ENCODE results near the gene ROPN1.
"Not testable (repeated sequence)": the region's sequence is repeated elsewhere in the genome, so short reads cannot be mapped to it uniquely, and the experiment has no call there.

Gene ROPN1

GRCh38 chr3:123997543-123997942 is 5.6 kb upstream of the ROPN1 start:
- no peak for DNase-seq (ENCODE audit: low read depth in 2 of 2)

- no peak for DNase-seq (ENCODE audit: low read depth in 2 of 2)
Measured at GRCh38 chr3:123993818-123994217, 1.9 kb upstream of the ROPN1 start.

GRCh38 chr3:123986427-123986826 is 5.5 kb downstream of the ROPN1 start:
- DNase-seq (ENCODE audit: low read depth in 2 of 2) = no peak

- no peak for DNase-seq (ENCODE audit: low read depth in 2 of 2)
Measured at GRCh38 chr3:123984957-123985356, 7.0 kb downstream of the ROPN1 start.

- no peak for DNase-seq (ENCODE audit: low read depth in 2 of 2)
Measured at GRCh38 chr3:123984350-123984749, 7.6 kb downstream of the ROPN1 start.

GRCh38 chr3:123981317-123981716 is 10.6 kb downstream of the ROPN1 start:
- not testable (repeated sequence) for DNase-seq (ENCODE audit: low read depth in 2 of 2)

GRCh38 chr3:123980539-123980938 is 11.4 kb downstream of the ROPN1 start:
- no peak for DNase-seq (ENCODE audit: low read depth in 2 of 2)

- not testable (repeated sequence) for DNase-seq (ENCODE audit: low read depth in 2 of 2)
Measured at GRCh38 chr3:123979525-123980501, 12.1 kb downstream of the ROPN1 start.

- DNase-seq (ENCODE audit: low read depth in 2 of 2) = not testable (repeated sequence)
Measured at GRCh38 chr3:123976904-123977303, 15.0 kb downstream of the ROPN1 start.

GRCh38 chr3:123976181-123976898 is 15.6 kb downstream of the ROPN1 start:
- DNase-seq (ENCODE audit: low read depth in 2 of 2) = not testable (repeated sequence)

GRCh38 chr3:123975030-123975429 is 16.9 kb downstream of the ROPN1 start:
- not testable (repeated sequence) for DNase-seq (ENCODE audit: low read depth in 2 of 2)

- DNase-seq (ENCODE audit: low read depth in 2 of 2) = no peak
Measured at GRCh38 chr3:123971406-123971805, 20.5 kb downstream of the ROPN1 start.

GRCh38 chr3:123967260-123967659 is 24.7 kb downstream of the ROPN1 start:
- not testable (repeated sequence) for DNase-seq (ENCODE audit: low read depth in 2 of 2)

GRCh38 chr3:123966799-123967198 is 25.1 kb downstream of the ROPN1 start:
- DNase-seq (ENCODE audit: low read depth in 2 of 2) = not testable (repeated sequence)

GRCh38 chr3:123964793-123965192 is 27.1 kb downstream of the ROPN1 start:
- DNase-seq (ENCODE audit: low read depth in 2 of 2) = not testable (repeated sequence)

GRCh38 chr3:123961508-123961856 is 30.4 kb downstream of the ROPN1 start:
- DNase-seq (ENCODE audit: low read depth in 2 of 2) = no peak

- peak; percentile 71 to 81 for DNase-seq (ENCODE audit: low read depth in 2 of 2)
Measured at GRCh38 chr3:123960781-123961507, 31.0 kb downstream of the ROPN1 start, which contains the start of gene CCDC14. TSS of gene CCDC14 (minus strand) at chr3:123961229. CDS start at chr3:123961173, 56 bp downstream.

- DNase-seq (ENCODE audit: low read depth in 2 of 2) = no peak
Measured at GRCh38 chr3:123953735-123954134, 38.2 kb downstream of the ROPN1 start.

- DNase-seq (ENCODE audit: low read depth in 2 of 2) = no peak
Measured at GRCh38 chr3:123952844-123953520, 38.9 kb downstream of the ROPN1 start.

GRCh38 chr3:123951522-123952447 is 40.1 kb downstream of the ROPN1 start:
- DNase-seq (ENCODE audit: low read depth in 2 of 2) = no peak
